ENCODE results near the gene EPHA5. TPM values are rescaled to one million over a fixed set of nuclear protein-coding genes. Genes with fewer than 3 reads are reported as not detected.

Gene EPHA5
- total RNA-seq, 1 experiment from 2014 or later, result 0.04 TPM

- peaks cover 6% of the 10 kb centered on the region for H3K9me3 Mint-ChIP-seq
- POLR2A ChIA-PET, result no interaction called here
- peaks cover 5% of the 10 kb centered on the region; the same call in 1 of the 2 replicates for H3K4me1 Mint-ChIP-seq
- ATAC-seq (no peak), DNase-seq (ENCODE audit: low spot score) (no peak)
- CTCF ChIA-PET, result no interaction called here
- no peak overlapping the region for H3K4me3 Mint-ChIP-seq
- no peak overlapping the region for H3K27ac Mint-ChIP-seq
- no peaks in the 10 kb centered on the region for H3K27me3 Mint-ChIP-seq (ENCODE audit: low read depth)
- peaks cover 4% of the 10 kb centered on the region for H3K36me3 Mint-ChIP-seq
- TF ChIP-seq ZNF396 (CRISPR knock-in tag; IDR thresholded peaks at IDR 0.05; ENCODE audit: borderline replicate concordance) (no peak), MYBL2 (CRISPR knock-in tag; IDR thresholded peaks at IDR 0.05) (no peak), ZNF532 (CRISPR knock-in tag; IDR thresholded peaks at IDR 0.05; ENCODE audit: borderline replicate concordance) (no peak), NFE2L1 (CRISPR knock-in tag; IDR thresholded peaks at IDR 0.05) (no peak), SMAD3 (CRISPR knock-in tag; IDR thresholded peaks at IDR 0.05; ENCODE audit: borderline replicate concordance) (no peak), ATF1 (CRISPR knock-in tag; IDR thresholded peaks at IDR 0.05) (no peak), GTF2I (CRISPR knock-in tag; conservative IDR thresholded peaks at IDR 0.05) (no peak), ZNF219 (CRISPR knock-in tag; IDR thresholded peaks at IDR 0.05; ENCODE audit: borderline replicate concordance) (no peak), ZSCAN18 (CRISPR knock-in tag; IDR thresholded peaks at IDR 0.05) (no peak), JUN (CRISPR knock-in tag; IDR thresholded peaks at IDR 0.05) (no peak)
- TF ChIP-seq, protein P1, sequence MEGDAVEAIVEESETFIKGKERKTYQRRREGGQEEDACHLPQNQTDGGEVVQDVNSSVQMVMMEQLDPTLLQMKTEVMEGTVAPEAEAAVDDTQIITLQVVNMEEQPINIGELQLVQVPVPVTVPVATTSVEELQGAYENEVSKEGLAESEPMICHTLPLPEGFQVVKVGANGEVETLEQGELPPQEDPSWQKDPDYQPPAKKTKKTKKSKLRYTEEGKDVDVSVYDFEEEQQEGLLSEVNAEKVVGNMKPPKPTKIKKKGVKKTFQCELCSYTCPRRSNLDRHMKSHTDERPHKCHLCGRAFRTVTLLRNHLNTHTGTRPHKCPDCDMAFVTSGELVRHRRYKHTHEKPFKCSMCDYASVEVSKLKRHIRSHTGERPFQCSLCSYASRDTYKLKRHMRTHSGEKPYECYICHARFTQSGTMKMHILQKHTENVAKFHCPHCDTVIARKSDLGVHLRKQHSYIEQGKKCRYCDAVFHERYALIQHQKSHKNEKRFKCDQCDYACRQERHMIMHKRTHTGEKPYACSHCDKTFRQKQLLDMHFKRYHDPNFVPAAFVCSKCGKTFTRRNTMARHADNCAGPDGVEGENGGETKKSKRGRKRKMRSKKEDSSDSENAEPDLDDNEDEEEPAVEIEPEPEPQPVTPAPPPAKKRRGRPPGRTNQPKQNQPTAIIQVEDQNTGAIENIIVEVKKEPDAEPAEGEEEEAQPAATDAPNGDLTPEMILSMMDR (IDR thresholded peaks at IDR 0.05), result no peak
Observed at GRCh38 chr4:65508168-65508567, 162.1 kb downstream of the EPHA5 start.

- H3K4me1 Mint-ChIP-seq, result no peaks in the 10 kb centered on the region
- TF ChIP-seq ZNF219 (CRISPR knock-in tag; IDR thresholded peaks at IDR 0.05; ENCODE audit: borderline replicate concordance) (no peak), PRDM15 (CRISPR knock-in tag; IDR thresholded peaks at IDR 0.05) (no peak), GABPB1 (CRISPR knock-in tag; IDR thresholded peaks at IDR 0.05) (no peak), MYBL2 (CRISPR knock-in tag; IDR thresholded peaks at IDR 0.05) (no peak), JAZF1 (CRISPR knock-in tag; IDR thresholded peaks at IDR 0.05) (no peak), SMAD4 (CRISPR knock-in tag; IDR thresholded peaks at IDR 0.05) (no peak), SOX15 (CRISPR knock-in tag; IDR thresholded peaks at IDR 0.05) (no peak), IRF2 (CRISPR knock-in tag; IDR thresholded peaks at IDR 0.05; ENCODE audit: borderline replicate concordance, low read depth) (no peak), ZNF423 (CRISPR knock-in tag; IDR thresholded peaks at IDR 0.05) (no peak), NFYB (CRISPR knock-in tag; conservative IDR thresholded peaks at IDR 0.05; ENCODE audit: low read depth) (no peak), KAT7 (CRISPR knock-in tag; IDR thresholded peaks at IDR 0.05; ENCODE audit: borderline replicate concordance) (no peak)
- TF ChIP-seq, protein P2, sequence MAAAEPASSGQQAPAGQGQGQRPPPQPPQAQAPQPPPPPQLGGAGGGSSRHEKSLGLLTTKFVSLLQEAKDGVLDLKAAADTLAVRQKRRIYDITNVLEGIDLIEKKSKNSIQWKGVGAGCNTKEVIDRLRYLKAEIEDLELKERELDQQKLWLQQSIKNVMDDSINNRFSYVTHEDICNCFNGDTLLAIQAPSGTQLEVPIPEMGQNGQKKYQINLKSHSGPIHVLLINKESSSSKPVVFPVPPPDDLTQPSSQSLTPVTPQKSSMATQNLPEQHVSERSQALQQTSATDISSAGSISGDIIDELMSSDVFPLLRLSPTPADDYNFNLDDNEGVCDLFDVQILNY (CRISPR knock-in tag; IDR thresholded peaks at IDR 0.05), result no peak
- H3K9me3 Mint-ChIP-seq, result peaks cover 9% of the 10 kb centered on the region
- H3K36me3 Mint-ChIP-seq, result peaks cover 4% of the 10 kb centered on the region
- ChIA-PET CTCF (no interaction called here), POLR2A (no interaction called here)
- no peak for ATAC-seq
- no peak overlapping the region for H3K27ac Mint-ChIP-seq
- no peak overlapping the region for H3K4me3 Mint-ChIP-seq
- DNase-seq (ENCODE audit: low spot score), result no peak
- peaks cover 3% of the 10 kb centered on the region; the same call in 1 of the 2 replicates for H3K27me3 Mint-ChIP-seq (ENCODE audit: low read depth)
Observed at GRCh38 chr4:65502131-65502701, 168.1 kb downstream of the EPHA5 start.

All from WTC11 (cell line).